ENCODE results near the gene DNASE1L1. TPM values are rescaled to one million over a fixed set of nuclear protein-coding genes. Genes with fewer than 3 reads are reported as not detected.
A peak's percentile ranks its signal among the peaks of the same experiment; 100 is the strongest.

Gene DNASE1L1
- 15.5 and 17.3 TPM in 2 replicates for polyA plus RNA-seq (2014; cell fraction: cytosol; rRNA removed)
- 12.1 and 20.9 TPM in 2 replicates for polyA plus RNA-seq (2014; cell fraction: nucleus; rRNA removed)

GRCh38 chrX:154409222-154409871 lies at the start of gene DNASE1L1:
Gene DNASE1L1, minus strand, starts transcription at chrX:154409254. Its CDS starts 3,686 bp downstream, at chrX:154405568.
- no peak for DNase-seq (ENCODE audit: low spot score)

- no peak for DNase-seq (ENCODE audit: low spot score)
Observed at GRCh38 chrX:154458116-154458953, 49.3 kb upstream of the DNASE1L1 start, which contains the start of gene PLXNA3. Gene PLXNA3, plus strand, starts transcription at chrX:154458281. Its CDS starts 1,903 bp downstream, at chrX:154460184.

GRCh38 chrX:154457491-154458115 lies 48.5 kb upstream of the DNASE1L1 start:
- no peak for DNase-seq (ENCODE audit: low spot score)

GRCh38 chrX:154452823-154453222 lies 43.8 kb upstream of the DNASE1L1 start:
- no peak for DNase-seq (ENCODE audit: low spot score)

- DNase-seq (ENCODE audit: low spot score) = no peak
Observed at GRCh38 chrX:154450312-154450711, 41.3 kb upstream of the DNASE1L1 start.

GRCh38 chrX:154449618-154450017 lies 40.6 kb upstream of the DNASE1L1 start:
- no peak for DNase-seq (ENCODE audit: low spot score)

- DNase-seq (ENCODE audit: low spot score) = no peak
Observed at GRCh38 chrX:154448484-154448883, 39.4 kb upstream of the DNASE1L1 start.

GRCh38 chrX:154446430-154446829 lies 37.4 kb upstream of the DNASE1L1 start:
- no peak for DNase-seq (ENCODE audit: low spot score)

- DNase-seq (ENCODE audit: low spot score) = no peak
Observed at GRCh38 chrX:154445776-154446175, 36.7 kb upstream of the DNASE1L1 start.

GRCh38 chrX:154444755-154445246 lies 35.7 kb upstream of the DNASE1L1 start:
- DNase-seq (ENCODE audit: low spot score) = no peak

GRCh38 chrX:154443992-154444754 lies 35.1 kb upstream of the DNASE1L1 start, which contains the start of gene FAM50A:
Gene FAM50A, plus strand, starts transcription at chrX:154444141. Its CDS starts 95 bp downstream, at chrX:154444236.
- peak; percentile 38 for DNase-seq (ENCODE audit: low spot score)

- no peak for DNase-seq (ENCODE audit: low spot score)
Observed at GRCh38 chrX:154443479-154443910, 34.4 kb upstream of the DNASE1L1 start.

GRCh38 chrX:154441984-154442707 lies 33.1 kb upstream of the DNASE1L1 start:
- DNase-seq (ENCODE audit: low spot score) = no peak

GRCh38 chrX:154441564-154441963 lies 32.5 kb upstream of the DNASE1L1 start:
- no peak for DNase-seq (ENCODE audit: low spot score)

GRCh38 chrX:154440623-154441357 lies 31.7 kb upstream of the DNASE1L1 start:
- no peak for DNase-seq (ENCODE audit: low spot score)

- no peak for DNase-seq (ENCODE audit: low spot score)
Observed at GRCh38 chrX:154439841-154440240, 30.8 kb upstream of the DNASE1L1 start.

GRCh38 chrX:154437971-154438893 lies 29.2 kb upstream of the DNASE1L1 start:
- DNase-seq (ENCODE audit: low spot score) = no peak

- peak; percentile 55 for DNase-seq (ENCODE audit: low spot score)
Observed at GRCh38 chrX:154436983-154437752, 28.1 kb upstream of the DNASE1L1 start, which contains the start of gene GDI1. Gene GDI1, plus strand, starts transcription at chrX:154437154. Its CDS starts 101 bp downstream, at chrX:154437255.
